ENCODE results near the gene SENP2.

SENP2 gene

DNA sequence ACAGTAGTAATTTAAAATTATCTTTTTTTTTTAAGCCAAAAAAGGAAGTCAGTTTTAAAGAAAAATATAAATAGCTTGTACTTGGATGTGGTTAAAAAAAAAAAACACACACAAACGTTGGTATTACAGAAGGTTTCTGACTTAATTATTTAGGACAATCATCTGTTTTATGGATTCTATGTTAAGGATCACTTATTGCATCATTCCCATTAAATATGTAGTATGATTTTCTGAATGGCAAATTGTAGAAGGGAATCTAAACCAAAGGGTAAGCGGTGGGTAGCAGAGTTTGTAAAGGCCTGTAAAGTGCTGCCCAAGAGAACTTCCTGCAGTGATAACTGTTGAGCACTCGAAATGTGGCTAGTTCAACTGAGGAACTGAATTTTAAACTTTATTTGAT lies 8.0 kb downstream of the SENP2 start:
- H3K9ac ChIP-seq (ENCODE audit: low read depth, low read length), result no peak overlapping the region
- no peak overlapping the region for H3K4me2 ChIP-seq (ENCODE audit: low read length)
- no peak overlapping the region for H3K4me3 ChIP-seq (ENCODE audit: low read length)
- no peaks in the 10 kb centered on the region for H3K27me3 ChIP-seq (ENCODE audit: control insufficient read depth, insufficient read depth, low read length)
- no peaks in the 10 kb centered on the region for H3K4me1 ChIP-seq (ENCODE audit: control insufficient read depth, insufficient read depth, low read length)
- peaks cover 8% of the 10 kb centered on the region for H3K36me3 ChIP-seq (ENCODE audit: insufficient read depth, low read length)
- H3K9me3 ChIP-seq (replicated peaks; ENCODE audit: low read length), result no peaks in the 10 kb centered on the region

GRCh38 chr3:185595526-185595925 lies 9.4 kb downstream of the SENP2 start:
- Histone ChIP-seq H3K36me3 (ENCODE audit: insufficient read depth, low read length) (peaks cover 14% of the 10 kb centered on the region), H3K27me3 (ENCODE audit: control insufficient read depth, insufficient read depth, low read length) (no peaks in the 10 kb centered on the region), H3K4me3 (ENCODE audit: low read length) (no peak overlapping the region), H3K9ac (ENCODE audit: low read depth, low read length) (no peak overlapping the region), H3K9me3 (replicated peaks; ENCODE audit: low read length) (no peaks in the 10 kb centered on the region), H3K4me2 (ENCODE audit: low read length) (no peak overlapping the region), H3K4me1 (ENCODE audit: control insufficient read depth, insufficient read depth, low read length) (no peaks in the 10 kb centered on the region)

DNA sequence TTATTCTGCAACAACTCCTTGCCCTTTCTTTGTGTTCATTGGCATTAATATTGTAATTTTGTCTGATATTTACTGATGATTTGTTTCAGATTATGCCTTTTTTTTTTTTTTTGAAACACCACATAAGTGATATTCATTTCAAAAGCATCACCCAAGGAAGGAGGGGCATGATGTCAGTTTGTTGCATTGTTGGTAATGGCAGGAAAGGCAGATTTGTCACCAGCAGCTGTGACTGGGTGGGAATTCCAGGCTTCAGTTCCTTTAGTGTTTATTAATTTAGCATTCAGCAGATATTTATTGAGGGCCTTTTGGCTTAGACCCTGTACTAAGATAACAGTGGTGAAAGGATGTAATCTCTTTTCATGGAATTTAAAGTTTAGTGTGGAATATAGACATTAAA lies 19.5 kb downstream of the SENP2 start:
- no peaks in the 10 kb centered on the region for H3K27me3 ChIP-seq (ENCODE audit: control insufficient read depth, insufficient read depth, low read length)
- H3K4me2 ChIP-seq (ENCODE audit: low read length), result no peak overlapping the region
- no peaks in the 10 kb centered on the region for H3K9me3 ChIP-seq (replicated peaks; ENCODE audit: low read length)
- peaks cover 51% of the 10 kb centered on the region for H3K36me3 ChIP-seq (ENCODE audit: insufficient read depth, low read length)
- H3K4me1 ChIP-seq (ENCODE audit: control insufficient read depth, insufficient read depth, low read length), result no peaks in the 10 kb centered on the region
- H3K4me3 ChIP-seq (ENCODE audit: low read length), result no peak overlapping the region
- H3K9ac ChIP-seq (ENCODE audit: low read depth, low read length), result no peak overlapping the region

GRCh38 chr3:185606196-185606595 lies 20.1 kb downstream of the SENP2 start:
- Histone ChIP-seq H3K4me2 (ENCODE audit: low read length) (no peak overlapping the region), H3K27me3 (ENCODE audit: control insufficient read depth, insufficient read depth, low read length) (no peaks in the 10 kb centered on the region), H3K36me3 (ENCODE audit: insufficient read depth, low read length) (peaks cover 48% of the 10 kb centered on the region), H3K4me3 (ENCODE audit: low read length) (no peak overlapping the region), H3K9ac (ENCODE audit: low read depth, low read length) (no peak overlapping the region), H3K9me3 (replicated peaks; ENCODE audit: low read length) (no peaks in the 10 kb centered on the region), H3K4me1 (ENCODE audit: control insufficient read depth, insufficient read depth, low read length) (no peaks in the 10 kb centered on the region)

GRCh38 chr3:185613016-185613415 lies 26.9 kb downstream of the SENP2 start:
- H3K9ac ChIP-seq (ENCODE audit: low read depth, low read length), result no peak overlapping the region
- H3K4me1 ChIP-seq (ENCODE audit: control insufficient read depth, insufficient read depth, low read length), result no peaks in the 10 kb centered on the region
- H3K4me3 ChIP-seq (ENCODE audit: low read length), result no peak overlapping the region
- no peak overlapping the region for H3K4me2 ChIP-seq (ENCODE audit: low read length)
- no peaks in the 10 kb centered on the region for H3K27me3 ChIP-seq (ENCODE audit: control insufficient read depth, insufficient read depth, low read length)
- no peaks in the 10 kb centered on the region for H3K9me3 ChIP-seq (replicated peaks; ENCODE audit: low read length)
- peaks cover 55% of the 10 kb centered on the region for H3K36me3 ChIP-seq (ENCODE audit: insufficient read depth, low read length)

DNA sequence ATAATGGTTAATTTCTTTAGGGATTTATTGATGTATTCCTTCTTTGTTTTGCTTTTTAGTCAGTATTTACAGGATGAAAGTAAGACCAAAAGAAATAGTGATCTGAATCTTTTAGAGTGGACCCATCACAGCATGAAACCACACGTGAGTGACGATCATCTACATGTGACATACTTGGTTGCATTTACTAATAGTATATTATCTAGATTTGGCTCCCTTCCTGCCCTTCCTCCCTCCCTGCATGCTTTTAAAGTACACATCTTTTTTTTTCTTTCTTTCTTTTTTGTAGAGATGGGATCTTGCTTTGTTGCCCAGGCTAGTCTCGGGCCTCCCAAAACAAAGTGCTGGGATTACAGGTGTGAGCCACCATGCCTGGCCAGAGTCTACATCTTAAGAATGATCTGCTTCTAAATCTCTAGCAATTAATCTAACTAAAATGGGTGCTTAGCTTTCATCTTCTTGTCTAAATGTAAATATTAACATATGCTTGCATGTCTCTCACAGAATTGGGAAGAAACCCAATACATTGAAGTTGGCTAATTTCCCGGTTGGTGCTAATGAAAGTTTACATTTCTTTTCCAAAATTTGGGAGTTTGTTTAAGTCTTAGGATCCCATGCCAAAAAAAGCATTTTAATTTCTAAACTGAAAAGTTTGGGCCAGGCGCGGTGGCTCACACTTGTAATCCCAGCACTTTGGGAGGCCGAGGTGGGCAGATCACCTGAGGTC lies 38.0 kb downstream of the SENP2 start:
- H3K9ac ChIP-seq (ENCODE audit: low read depth, low read length), result no peak overlapping the region
- H3K4me2 ChIP-seq (ENCODE audit: low read length), result no peak overlapping the region
- no peaks in the 10 kb centered on the region for H3K4me1 ChIP-seq (ENCODE audit: control insufficient read depth, insufficient read depth, low read length)
- no peaks in the 10 kb centered on the region for H3K27me3 ChIP-seq (ENCODE audit: control insufficient read depth, insufficient read depth, low read length)
- no peaks in the 10 kb centered on the region for H3K9me3 ChIP-seq (replicated peaks; ENCODE audit: low read length)
- no peak overlapping the region for H3K4me3 ChIP-seq (ENCODE audit: low read length)
- peaks cover 30% of the 10 kb centered on the region for H3K36me3 ChIP-seq (ENCODE audit: insufficient read depth, low read length)

GRCh38 chr3:185625784-185626183 lies 39.7 kb downstream of the SENP2 start:
- H3K4me2 ChIP-seq (ENCODE audit: low read length), result no peak overlapping the region
- no peaks in the 10 kb centered on the region for H3K27me3 ChIP-seq (ENCODE audit: control insufficient read depth, insufficient read depth, low read length)
- no peak overlapping the region for H3K9ac ChIP-seq (ENCODE audit: low read depth, low read length)
- no peak overlapping the region for H3K4me3 ChIP-seq (ENCODE audit: low read length)
- H3K4me1 ChIP-seq (ENCODE audit: control insufficient read depth, insufficient read depth, low read length), result peaks cover 15% of the 10 kb centered on the region
- no peaks in the 10 kb centered on the region for H3K9me3 ChIP-seq (replicated peaks; ENCODE audit: low read length)
- peaks cover 35% of the 10 kb centered on the region for H3K36me3 ChIP-seq (ENCODE audit: insufficient read depth, low read length)

DNA sequence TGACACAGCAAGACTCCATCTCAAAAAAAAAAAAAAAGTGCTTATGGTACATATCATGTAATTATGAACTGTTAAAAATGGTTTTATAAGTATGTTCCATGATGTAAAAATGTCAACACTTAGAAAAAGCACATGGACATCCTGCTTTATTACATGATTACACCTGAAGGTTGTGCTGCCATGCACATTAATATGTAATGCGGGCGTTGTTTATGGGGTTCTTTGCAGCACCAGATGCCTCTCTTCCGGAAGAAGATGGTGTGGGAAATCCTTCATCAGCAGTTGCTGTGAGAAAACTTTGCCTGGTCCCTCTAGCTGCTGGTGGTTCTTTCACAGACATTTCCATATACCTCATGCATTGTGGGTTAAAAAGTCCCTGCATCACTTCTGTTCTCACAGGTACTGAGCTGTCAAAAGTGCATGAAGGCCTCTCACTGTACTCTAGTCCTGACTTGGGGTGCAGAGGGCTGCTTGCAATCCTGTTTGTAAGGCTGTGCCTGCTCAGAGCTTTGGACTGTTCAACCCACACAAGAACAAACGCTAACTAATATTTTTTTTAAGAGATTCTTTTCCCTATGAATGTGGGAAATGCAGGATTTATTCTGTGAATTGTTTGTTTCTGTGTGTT lies 43.6 kb downstream of the SENP2 start:
- H3K9me3 ChIP-seq (replicated peaks; ENCODE audit: low read length), result no peaks in the 10 kb centered on the region
- H3K27me3 ChIP-seq (ENCODE audit: control insufficient read depth, insufficient read depth, low read length), result no peaks in the 10 kb centered on the region
- peaks cover 14% of the 10 kb centered on the region for H3K36me3 ChIP-seq (ENCODE audit: insufficient read depth, low read length)
- H3K4me2 ChIP-seq (ENCODE audit: low read length), result peak overlapping the region; percentile 57
- peak overlapping the region; percentile 43 for H3K9ac ChIP-seq (ENCODE audit: low read depth, low read length)
- H3K4me3 ChIP-seq (ENCODE audit: low read length), result no peak overlapping the region
- peaks cover 24% of the 10 kb centered on the region for H3K4me1 ChIP-seq (ENCODE audit: control insufficient read depth, insufficient read depth, low read length)

- H3K9ac ChIP-seq (ENCODE audit: low read depth, low read length), result peak overlapping the region; percentile 43
- peaks cover 14% of the 10 kb centered on the region for H3K36me3 ChIP-seq (ENCODE audit: insufficient read depth, low read length)
- H3K4me2 ChIP-seq (ENCODE audit: low read length), result peak overlapping the region; percentile 57
- no peaks in the 10 kb centered on the region for H3K9me3 ChIP-seq (replicated peaks; ENCODE audit: low read length)
- H3K4me1 ChIP-seq (ENCODE audit: control insufficient read depth, insufficient read depth, low read length), result peaks cover 27% of the 10 kb centered on the region
- H3K27me3 ChIP-seq (ENCODE audit: control insufficient read depth, insufficient read depth, low read length), result no peaks in the 10 kb centered on the region
- no peak overlapping the region for H3K4me3 ChIP-seq (ENCODE audit: low read length)
These were observed 44.1 kb downstream of the SENP2 start for GRCh38 chr3:185630182-185630622.

DNA sequence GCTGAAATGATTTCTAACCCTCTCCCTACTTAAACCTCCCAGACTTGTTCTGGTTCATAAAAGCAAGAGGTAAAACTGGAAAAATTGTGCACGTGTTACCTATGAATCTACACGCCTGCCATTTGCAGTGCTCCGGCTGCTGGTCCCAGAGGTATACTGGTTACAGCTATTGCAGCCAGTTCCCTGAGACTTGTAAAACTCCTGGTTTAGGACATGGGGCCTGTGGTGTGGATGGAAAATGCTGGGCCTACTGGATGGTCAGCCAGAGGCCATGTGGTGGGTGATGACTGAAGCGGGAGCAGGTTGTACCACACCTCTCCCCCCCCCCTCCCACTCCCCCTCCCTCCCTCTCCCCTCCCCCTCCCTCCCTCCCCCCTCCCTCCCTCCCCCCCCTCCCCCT lies 45.0 kb downstream of the SENP2 start:
- Histone ChIP-seq H3K9ac (ENCODE audit: low read depth, low read length) (no peak overlapping the region), H3K36me3 (ENCODE audit: insufficient read depth, low read length) (peaks cover 8% of the 10 kb centered on the region), H3K9me3 (replicated peaks; ENCODE audit: low read length) (no peaks in the 10 kb centered on the region), H3K27me3 (ENCODE audit: control insufficient read depth, insufficient read depth, low read length) (no peaks in the 10 kb centered on the region), H3K4me3 (ENCODE audit: low read length) (no peak overlapping the region), H3K4me1 (ENCODE audit: control insufficient read depth, insufficient read depth, low read length) (peaks cover 30% of the 10 kb centered on the region), H3K4me2 (ENCODE audit: low read length) (no peak overlapping the region)

- no peak overlapping the region for H3K4me2 ChIP-seq (ENCODE audit: low read length)
- H3K9ac ChIP-seq (ENCODE audit: low read depth, low read length), result no peak overlapping the region
- H3K4me3 ChIP-seq (ENCODE audit: low read length), result no peak overlapping the region
- H3K36me3 ChIP-seq (ENCODE audit: insufficient read depth, low read length), result peaks cover 8% of the 10 kb centered on the region
- H3K27me3 ChIP-seq (ENCODE audit: control insufficient read depth, insufficient read depth, low read length), result no peaks in the 10 kb centered on the region
- H3K4me1 ChIP-seq (ENCODE audit: control insufficient read depth, insufficient read depth, low read length), result peaks cover 30% of the 10 kb centered on the region
- H3K9me3 ChIP-seq (replicated peaks; ENCODE audit: low read length), result no peaks in the 10 kb centered on the region
These were observed 45.6 kb downstream of the SENP2 start for GRCh38 chr3:185631508-185632206.
